TTC549 (cell line): ENCODE results near the gene HLA-DOB.

Experiments used
- FAIRE-seq: peaks from 2 replicates; lab custom pipeline; 2012; peaks lifted over from hg19 to GRCh38; lab: Jason Lieb, UNC

Gene HLA-DOB

GRCh38 chr6:32843331-32843978, 26.7 kb upstream of the HLA-DOB start:
- FAIRE-seq, result no peak

- FAIRE-seq, result no peak
Measured at GRCh38 chr6:32842690-32843089, 25.9 kb upstream of the HLA-DOB start.

- FAIRE-seq, result no peak
Measured at GRCh38 chr6:32842021-32842650, 25.3 kb upstream of the HLA-DOB start.

GRCh38 chr6:32840604-32841246, 23.9 kb upstream of the HLA-DOB start:
- no peak for FAIRE-seq

- no peak for FAIRE-seq
Measured at GRCh38 chr6:32839356-32839755, 22.6 kb upstream of the HLA-DOB start.

- FAIRE-seq, result no peak
Measured at GRCh38 chr6:32838114-32838958, 21.5 kb upstream of the HLA-DOB start, which contains the start of gene TAP2. TSS of gene TAP2 (minus strand) at chr6:32838739. CDS start at chr6:32838233, 506 bp downstream.

- no peak for FAIRE-seq
Measured at GRCh38 chr6:32837651-32838113, 20.9 kb upstream of the HLA-DOB start.

- FAIRE-seq, result no peak
Measured at GRCh38 chr6:32836873-32837272, 20.1 kb upstream of the HLA-DOB start.

GRCh38 chr6:32835167-32835893, 18.5 kb upstream of the HLA-DOB start:
- no peak for FAIRE-seq

- FAIRE-seq, result no peak
Measured at GRCh38 chr6:32833664-32834063, 16.9 kb upstream of the HLA-DOB start.

- no peak for FAIRE-seq
Measured at GRCh38 chr6:32832535-32832934, 15.7 kb upstream of the HLA-DOB start.

- no peak for FAIRE-seq
Measured at GRCh38 chr6:32830936-32831335, 14.1 kb upstream of the HLA-DOB start.

- FAIRE-seq, result no peak
Measured at GRCh38 chr6:32830017-32830416, 13.2 kb upstream of the HLA-DOB start.

GRCh38 chr6:32829495-32829894, 12.7 kb upstream of the HLA-DOB start:
- no peak for FAIRE-seq

GRCh38 chr6:32827025-32827424, 10.2 kb upstream of the HLA-DOB start:
- no peak for FAIRE-seq

- peak; percentile 25 for FAIRE-seq
Measured at GRCh38 chr6:32825966-32826365, 9.2 kb upstream of the HLA-DOB start.

- no peak for FAIRE-seq
Measured at GRCh38 chr6:32819729-32820128, 2.9 kb upstream of the HLA-DOB start.

- FAIRE-seq, result no peak
Measured at GRCh38 chr6:32818867-32819266, 2.1 kb upstream of the HLA-DOB start.

- no peak for FAIRE-seq
Measured at GRCh38 chr6:32815996-32816395, 806 bp downstream of the HLA-DOB start.

GRCh38 chr6:32815115-32815514, 1.7 kb downstream of the HLA-DOB start:
- no peak for FAIRE-seq

GRCh38 chr6:32814145-32814544, 2.7 kb downstream of the HLA-DOB start:
- no peak for FAIRE-seq

- peak; percentile 22 for FAIRE-seq
Measured at GRCh38 chr6:32809171-32809570, 7.6 kb downstream of the HLA-DOB start.
